Fibroblast of mammary gland (primary cell): Measurements from ENCODE around the gene PRDM2.
A peak's percentile ranks its signal among the peaks of the same experiment; 100 is the strongest.

ENCODE experiments used
- DNase-seq: peaks from one replicate; pipeline ENCODE4 v3.0.0-alpha.2; 2010; ENCODE audit warnings: low read depth
- H3K4me3 ChIP-seq: 2 replicates; pipeline ENCODE4 v1.5.1; 2011; ENCODE audit warnings: low read depth, mild to moderate bottlenecking, low read length, moderate library complexity; ENCODE audit not compliant: control insufficient read depth
- TF ChIP-seq, protein P1 (sequence below): conservative IDR thresholded peaks from 2 replicates; pipeline ENCODE4 v1.5.1; 2011; ENCODE audit warnings: low read depth, low read length, inconsistent platforms; ENCODE audit not compliant: control insufficient read depth, insufficient read depth

Gene PRDM2

DNA sequence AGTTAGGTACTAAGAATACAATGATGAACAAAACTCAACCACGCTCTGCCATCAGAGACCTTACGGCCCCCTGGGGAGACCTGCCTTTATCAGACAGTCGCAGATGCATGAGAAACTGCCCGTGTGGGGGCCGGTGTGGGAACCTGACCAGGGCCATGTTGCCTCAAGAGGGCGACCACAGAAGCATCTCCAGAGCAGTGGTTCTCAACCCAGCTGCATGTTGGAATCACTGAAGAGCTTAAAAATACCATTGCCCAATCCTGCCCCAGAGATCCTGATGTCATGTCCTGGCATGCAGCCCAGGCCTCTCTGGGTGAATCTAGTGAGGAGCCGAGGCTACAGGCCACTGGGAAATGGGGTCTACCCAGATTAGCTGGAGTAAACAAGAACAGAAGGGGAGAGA, 108.7 kb downstream of the PRDM2 start:
- DNase-seq, result peak; percentile 70
- H3K4me3 ChIP-seq, result no peak overlapping the region
- TF ChIP-seq, protein P1, sequence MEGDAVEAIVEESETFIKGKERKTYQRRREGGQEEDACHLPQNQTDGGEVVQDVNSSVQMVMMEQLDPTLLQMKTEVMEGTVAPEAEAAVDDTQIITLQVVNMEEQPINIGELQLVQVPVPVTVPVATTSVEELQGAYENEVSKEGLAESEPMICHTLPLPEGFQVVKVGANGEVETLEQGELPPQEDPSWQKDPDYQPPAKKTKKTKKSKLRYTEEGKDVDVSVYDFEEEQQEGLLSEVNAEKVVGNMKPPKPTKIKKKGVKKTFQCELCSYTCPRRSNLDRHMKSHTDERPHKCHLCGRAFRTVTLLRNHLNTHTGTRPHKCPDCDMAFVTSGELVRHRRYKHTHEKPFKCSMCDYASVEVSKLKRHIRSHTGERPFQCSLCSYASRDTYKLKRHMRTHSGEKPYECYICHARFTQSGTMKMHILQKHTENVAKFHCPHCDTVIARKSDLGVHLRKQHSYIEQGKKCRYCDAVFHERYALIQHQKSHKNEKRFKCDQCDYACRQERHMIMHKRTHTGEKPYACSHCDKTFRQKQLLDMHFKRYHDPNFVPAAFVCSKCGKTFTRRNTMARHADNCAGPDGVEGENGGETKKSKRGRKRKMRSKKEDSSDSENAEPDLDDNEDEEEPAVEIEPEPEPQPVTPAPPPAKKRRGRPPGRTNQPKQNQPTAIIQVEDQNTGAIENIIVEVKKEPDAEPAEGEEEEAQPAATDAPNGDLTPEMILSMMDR, result no peak

DNA sequence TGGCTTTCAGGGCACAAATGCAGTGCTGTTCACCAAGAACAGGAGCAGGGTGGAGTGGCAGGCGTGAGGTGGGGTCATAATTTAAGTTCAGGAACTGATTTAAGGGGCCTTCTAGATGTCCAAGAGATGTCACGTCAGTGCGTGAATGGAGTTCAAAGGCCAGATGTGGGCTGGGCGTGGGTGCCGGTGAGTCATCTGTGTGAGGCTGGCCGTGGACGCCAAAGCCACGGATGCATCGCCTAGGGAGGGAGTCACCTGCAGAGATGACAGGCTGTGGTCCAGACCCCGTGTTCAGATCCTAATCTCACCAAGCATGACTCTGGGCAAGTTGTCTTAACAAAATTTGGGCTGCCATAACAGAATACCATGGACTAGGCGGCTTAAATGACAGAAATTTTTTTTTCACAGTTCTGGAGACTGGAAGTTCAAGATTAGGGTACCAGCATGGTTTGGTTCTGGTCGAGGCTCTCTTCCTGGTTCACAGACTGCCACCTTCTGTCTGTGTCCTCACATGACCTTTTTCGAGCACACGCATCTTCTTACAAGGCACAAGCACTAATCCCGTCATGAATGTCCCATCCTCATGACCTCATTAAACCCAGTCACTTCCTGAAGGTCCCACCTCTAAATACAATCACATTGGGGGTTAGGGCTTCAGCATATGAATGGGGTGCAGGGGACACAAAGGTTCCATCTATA, 109.6 kb downstream of the PRDM2 start:
- no peak overlapping the region for H3K4me3 ChIP-seq
- TF ChIP-seq, protein P1, result no peak
- peak; percentile 23 for DNase-seq

DNA sequence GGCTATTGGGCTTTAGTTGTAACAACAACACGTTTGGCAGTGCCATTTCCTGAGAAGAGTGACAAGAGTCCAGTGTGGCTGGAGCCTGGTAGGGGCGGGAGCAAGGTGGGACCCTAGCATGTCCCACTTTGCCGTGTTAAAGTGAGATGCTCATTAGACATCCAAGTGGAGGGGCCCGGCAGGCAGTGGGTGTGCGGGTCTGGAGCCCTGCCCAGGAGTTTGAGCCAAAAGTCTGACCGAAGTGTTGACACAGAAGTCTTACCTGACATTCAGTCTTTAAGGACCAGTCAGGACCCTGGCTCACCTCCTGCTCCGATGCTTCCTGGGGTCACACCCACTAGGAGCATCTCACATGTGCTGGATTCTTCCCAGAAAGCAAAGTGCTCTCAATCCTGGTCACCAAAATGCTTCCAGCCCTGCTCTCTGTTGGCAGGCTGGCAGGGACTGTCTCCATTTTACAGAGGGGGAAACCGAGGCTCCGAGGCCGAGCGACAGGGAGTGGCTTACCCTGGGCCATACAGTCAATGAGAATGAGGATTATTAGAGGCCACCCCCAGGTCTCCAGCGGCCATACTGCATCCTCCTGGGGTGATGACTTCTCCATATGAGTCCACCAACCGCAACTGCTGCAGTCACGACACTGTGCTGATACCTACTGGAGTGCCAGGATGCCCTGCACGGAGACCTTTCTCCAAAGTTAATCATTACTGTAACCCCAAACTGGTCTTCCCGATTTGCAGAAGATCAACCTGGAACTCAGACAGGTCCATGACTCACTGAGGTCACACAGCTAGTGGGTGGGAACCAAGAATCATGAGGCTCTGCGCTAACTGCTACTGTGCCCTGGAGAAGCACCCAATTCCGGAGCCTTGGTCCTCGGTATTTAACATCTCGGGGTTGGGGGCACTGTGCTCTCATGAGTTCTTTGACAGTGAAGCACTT, 112.7 kb downstream of the PRDM2 start:
- H3K4me3 ChIP-seq, result no peak overlapping the region
- DNase-seq, result peak; percentile 34
- TF ChIP-seq, protein P1, result no peak

DNA sequence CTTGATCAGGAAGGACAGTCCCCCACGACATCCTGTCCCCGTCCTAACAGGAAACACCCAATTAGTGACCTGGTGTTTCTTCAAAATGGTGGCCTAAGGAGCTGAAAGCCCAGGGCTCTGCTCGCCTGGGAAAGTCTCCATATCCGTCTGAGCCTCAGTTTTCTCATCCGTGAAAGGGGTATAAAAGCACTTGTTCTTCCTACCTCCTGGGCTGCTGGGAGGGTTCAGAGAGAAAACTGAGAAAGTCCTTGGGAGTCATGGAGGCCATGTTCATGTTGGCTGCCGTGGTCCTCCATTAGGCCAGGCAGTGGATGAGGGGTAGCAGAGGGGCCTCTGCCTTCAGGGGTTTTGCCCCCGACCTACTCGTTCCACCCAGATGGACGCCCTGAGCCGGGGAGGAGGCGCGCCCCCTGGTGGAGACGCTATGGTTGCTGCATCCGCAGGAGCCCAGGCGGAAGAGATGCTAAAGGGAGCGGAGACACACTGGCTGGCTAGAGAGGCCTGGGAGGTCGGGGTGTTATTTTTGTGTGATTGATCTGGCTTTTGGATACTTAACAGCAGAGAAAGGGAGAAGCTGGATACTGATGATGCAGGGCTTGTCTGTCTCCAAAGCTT, 113.5 kb downstream of the PRDM2 start:
- TF ChIP-seq, protein P1, result peak; percentile 62
- peak; percentile 27 for DNase-seq
- H3K4me3 ChIP-seq, result no peak overlapping the region

GRCh38 chr1:13814131-13814530, 114.1 kb downstream of the PRDM2 start:
- DNase-seq, result no peak
- TF ChIP-seq, protein P1, result no peak
- H3K4me3 ChIP-seq, result no peak overlapping the region

DNA sequence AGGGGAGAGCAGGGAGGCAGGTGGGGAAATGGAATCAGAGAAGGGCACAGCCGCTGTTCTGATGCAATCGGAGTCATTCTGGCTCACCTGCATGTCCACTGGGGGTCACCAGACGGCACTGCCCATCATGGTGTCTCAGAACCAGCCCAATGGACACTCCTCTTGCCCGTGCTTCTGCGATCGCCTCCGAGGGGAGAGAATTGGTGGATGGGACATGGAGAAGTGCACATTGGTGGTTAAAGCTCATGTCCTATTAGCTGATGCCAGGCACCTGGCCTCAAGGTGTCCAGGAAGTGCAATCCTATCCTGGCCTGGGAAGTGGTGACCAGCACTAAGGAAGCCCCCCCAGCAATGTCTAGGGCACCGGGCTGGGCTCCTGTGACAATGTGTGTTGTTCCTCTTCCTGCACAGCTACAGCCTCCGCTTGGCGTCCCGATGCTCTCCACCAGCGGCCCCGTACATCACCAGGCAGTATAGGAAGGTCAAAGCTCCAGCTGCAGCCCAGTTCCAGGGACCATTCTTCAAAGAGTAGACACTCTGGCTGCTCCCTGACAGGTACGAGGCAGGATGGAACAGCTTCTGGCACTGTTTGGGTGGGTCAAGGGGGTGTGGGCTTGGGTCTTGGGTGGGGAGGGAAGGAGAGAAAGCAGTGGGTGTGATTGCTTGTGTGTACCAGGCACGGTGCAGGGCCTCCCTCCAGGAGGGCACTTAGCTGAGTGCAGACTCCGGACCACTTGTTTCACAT, 116.2 kb downstream of the PRDM2 start:
- H3K4me3 ChIP-seq, result no peak overlapping the region
- DNase-seq, result no peak
- TF ChIP-seq, protein P1, result no peak
